ENCODE results near the gene NAT14.

NAT14 gene

GRCh38 chr19:55461259-55461973 is 23.6 kb upstream of the NAT14 start, which contains the start of gene ISOC2:
Gene ISOC2 (minus strand): TSS chr19:55461642. CDS start chr19:55456486, 5,156 bp downstream.
- H3K27ac ChIP-seq: peak within 1 kb of the TSS; percentile 83
- H3K36me3 ChIP-seq: peaks cover 2% of the 10 kb centered on the region; the same call in 1 of the 2 replicates
- TF ChIP-seq, protein P1, sequence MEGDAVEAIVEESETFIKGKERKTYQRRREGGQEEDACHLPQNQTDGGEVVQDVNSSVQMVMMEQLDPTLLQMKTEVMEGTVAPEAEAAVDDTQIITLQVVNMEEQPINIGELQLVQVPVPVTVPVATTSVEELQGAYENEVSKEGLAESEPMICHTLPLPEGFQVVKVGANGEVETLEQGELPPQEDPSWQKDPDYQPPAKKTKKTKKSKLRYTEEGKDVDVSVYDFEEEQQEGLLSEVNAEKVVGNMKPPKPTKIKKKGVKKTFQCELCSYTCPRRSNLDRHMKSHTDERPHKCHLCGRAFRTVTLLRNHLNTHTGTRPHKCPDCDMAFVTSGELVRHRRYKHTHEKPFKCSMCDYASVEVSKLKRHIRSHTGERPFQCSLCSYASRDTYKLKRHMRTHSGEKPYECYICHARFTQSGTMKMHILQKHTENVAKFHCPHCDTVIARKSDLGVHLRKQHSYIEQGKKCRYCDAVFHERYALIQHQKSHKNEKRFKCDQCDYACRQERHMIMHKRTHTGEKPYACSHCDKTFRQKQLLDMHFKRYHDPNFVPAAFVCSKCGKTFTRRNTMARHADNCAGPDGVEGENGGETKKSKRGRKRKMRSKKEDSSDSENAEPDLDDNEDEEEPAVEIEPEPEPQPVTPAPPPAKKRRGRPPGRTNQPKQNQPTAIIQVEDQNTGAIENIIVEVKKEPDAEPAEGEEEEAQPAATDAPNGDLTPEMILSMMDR (IDR thresholded peaks at IDR 0.05; ENCODE audit: low read depth, low read length): no peak
- H3K27me3 ChIP-seq (ENCODE audit: insufficient read depth, low read depth, severe bottlenecking): no peaks in the 10 kb centered on the region
- no peaks in the 10 kb centered on the region for H3K9me3 ChIP-seq (ENCODE audit: severe bottlenecking)
- H3K4me3 ChIP-seq (ENCODE audit: low read depth, low read length): peak within 1 kb of the TSS; percentile 96
- peak; percentile 100 for DNase-seq

DNA sequence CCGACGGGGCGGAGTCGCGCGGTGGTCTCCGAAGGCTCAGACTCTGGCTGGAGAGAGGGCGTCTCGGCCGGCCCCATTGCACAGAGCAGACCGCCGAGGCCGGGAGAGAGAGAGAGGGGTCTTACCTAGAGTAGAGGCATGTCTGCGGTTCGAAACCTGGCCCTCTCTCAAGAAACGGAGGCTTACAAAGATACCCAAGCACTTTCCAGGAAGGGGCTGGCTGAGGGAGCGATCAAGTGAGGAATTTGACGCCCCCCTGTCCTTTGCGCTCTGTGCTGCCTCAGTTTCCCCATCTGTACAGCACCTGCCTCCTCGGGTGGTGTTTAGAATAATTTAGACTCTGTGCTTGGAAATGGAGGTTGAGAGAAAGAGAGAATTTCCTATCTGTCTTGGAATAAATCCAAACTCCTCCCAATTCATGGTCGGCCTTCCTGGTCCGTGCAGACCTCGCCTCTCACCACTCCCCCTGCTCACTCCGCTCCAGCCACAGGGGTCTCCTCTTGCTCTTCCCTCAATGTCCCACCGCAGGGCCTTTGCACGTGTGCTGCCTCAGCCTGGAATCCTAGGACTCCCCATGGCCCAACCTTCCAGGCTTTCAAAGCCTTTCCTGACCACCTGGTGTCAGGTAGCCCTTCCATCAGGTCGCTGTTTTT is 22.9 kb upstream of the NAT14 start:
- Histone ChIP-seq H3K36me3 (peaks cover 2% of the 10 kb centered on the region; the same call in 1 of the 2 replicates), H3K27me3 (ENCODE audit: insufficient read depth, low read depth, severe bottlenecking) (no peaks in the 10 kb centered on the region), H3K4me3 (ENCODE audit: low read depth, low read length) (peak overlapping the region; percentile 32), H3K9me3 (ENCODE audit: severe bottlenecking) (no peaks in the 10 kb centered on the region), H3K27ac (no peak overlapping the region)
- TF ChIP-seq, protein P1 (IDR thresholded peaks at IDR 0.05; ENCODE audit: low read depth, low read length): no peak
- DNase-seq: no peak

DNA sequence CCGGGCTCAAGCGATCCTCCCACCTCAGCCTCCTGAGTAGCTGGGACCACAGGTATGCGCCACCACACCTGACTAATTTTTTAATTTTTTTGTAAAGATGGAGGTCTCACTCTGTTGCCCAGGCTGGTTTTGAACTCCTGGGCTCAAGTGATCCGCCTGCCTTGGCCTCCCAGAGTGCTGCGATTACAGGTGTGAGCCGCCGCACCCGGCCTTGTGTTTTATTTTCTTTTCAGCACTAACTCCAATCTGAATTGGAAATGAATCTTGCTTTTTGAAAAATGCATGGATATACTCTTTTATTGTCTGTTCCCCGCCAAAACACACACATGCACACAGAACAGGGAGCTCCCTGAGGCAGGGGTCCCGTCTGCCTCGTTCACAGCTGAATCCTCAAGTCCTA is 22.3 kb upstream of the NAT14 start:
- Histone ChIP-seq H3K9me3 (ENCODE audit: severe bottlenecking) (no peaks in the 10 kb centered on the region), H3K4me3 (ENCODE audit: low read depth, low read length) (no peak overlapping the region), H3K36me3 (peaks cover 2% of the 10 kb centered on the region; the same call in 1 of the 2 replicates), H3K27me3 (ENCODE audit: insufficient read depth, low read depth, severe bottlenecking) (no peaks in the 10 kb centered on the region), H3K27ac (no peak overlapping the region)
- TF ChIP-seq, protein P1 (IDR thresholded peaks at IDR 0.05; ENCODE audit: low read depth, low read length): no peak
- no peak for DNase-seq

- no peak for DNase-seq
- TF ChIP-seq, protein P1 (IDR thresholded peaks at IDR 0.05; ENCODE audit: low read depth, low read length): no peak
- no peak overlapping the region for H3K27ac ChIP-seq
Observed at GRCh38 chr19:55463583-55464031, 21.4 kb upstream of the NAT14 start.

GRCh38 chr19:55464039-55464661 is 20.8 kb upstream of the NAT14 start:
- H3K4me3 ChIP-seq (ENCODE audit: low read depth, low read length): no peak overlapping the region
- no peaks in the 10 kb centered on the region for H3K9me3 ChIP-seq (ENCODE audit: severe bottlenecking)
- H3K27ac ChIP-seq: no peak overlapping the region
- DNase-seq: no peak
- H3K36me3 ChIP-seq: peaks cover 2% of the 10 kb centered on the region; the same call in 1 of the 2 replicates
- TF ChIP-seq, protein P1 (IDR thresholded peaks at IDR 0.05; ENCODE audit: low read depth, low read length): no peak
- H3K27me3 ChIP-seq (ENCODE audit: insufficient read depth, low read depth, severe bottlenecking): no peaks in the 10 kb centered on the region

More at GRCh38 chr19:55463583-55464031, 21.4 kb upstream of the NAT14 start:
- Histone ChIP-seq H3K27me3 (ENCODE audit: insufficient read depth, low read depth, severe bottlenecking) (no peaks in the 10 kb centered on the region), H3K4me3 (ENCODE audit: low read depth, low read length) (no peak overlapping the region), H3K9me3 (ENCODE audit: severe bottlenecking) (no peaks in the 10 kb centered on the region), H3K36me3 (peaks cover 2% of the 10 kb centered on the region; the same call in 1 of the 2 replicates)

All from WERI-Rb-1 (cell line).